ENCODE results near the gene SAMD5. TPM values are rescaled to one million over a fixed set of nuclear protein-coding genes. Genes with fewer than 3 reads are reported as not detected.
"Not testable (repeated sequence)": the region's sequence is repeated elsewhere in the genome, so short reads cannot be mapped to it uniquely, and the experiment has no call there.

SAMD5 gene
- polyA plus RNA-seq, 3 donors from 2014 or later: not detected

GRCh38 chr6:147538821-147539220 is 30.3 kb downstream of the SAMD5 start:
- Mint-ChIP-seq H3K4me1 (no peaks in the 10 kb centered on the region), H3K36me3 (no peaks in the 10 kb centered on the region), H3K9me3 (peaks cover 2 to 13% (median 4%) of the 10 kb centered on the region in 6 donors), H3K27me3 (ENCODE audit: low read depth in 3 of 3) (peaks cover 1 to 4% (median 2%) of the 10 kb centered on the region in 3 donors), H3K27ac (no peak overlapping the region), H3K4me3 (no peak overlapping the region)
- no peak for DNase-seq

- DNase-seq: no peak
- Mint-ChIP-seq H3K27ac (no peak overlapping the region), H3K9me3 (peaks cover 2 to 13% (median 4%) of the 10 kb centered on the region in 6 donors), H3K4me3 (no peak overlapping the region), H3K4me1 (no peaks in the 10 kb centered on the region), H3K36me3 (no peaks in the 10 kb centered on the region), H3K27me3 (ENCODE audit: low read depth in 3 of 3) (peaks cover 0 to 2% (median 1%) of the 10 kb centered on the region in 3 donors)
Measured at GRCh38 chr6:147540075-147540474, 31.6 kb downstream of the SAMD5 start.

DNA sequence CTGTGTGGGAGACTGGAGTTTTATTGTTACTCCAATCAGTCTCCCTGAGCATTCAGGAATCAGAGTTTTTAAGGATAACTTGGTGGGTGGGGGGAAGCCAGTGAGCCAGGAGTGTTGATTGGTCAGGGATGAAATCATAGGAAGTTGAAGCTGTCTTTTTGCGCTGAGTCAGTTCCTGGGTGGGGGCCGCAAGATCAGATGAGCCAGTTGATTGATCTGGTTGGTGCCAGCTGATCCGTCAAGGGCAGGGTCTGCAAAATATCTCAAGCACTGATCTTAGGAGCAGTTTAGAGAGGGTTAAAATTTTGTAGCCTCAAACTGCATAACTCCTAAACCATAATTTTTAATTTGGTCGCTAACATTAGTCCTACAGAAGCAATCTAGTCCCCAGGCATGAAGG is 33.9 kb downstream of the SAMD5 start:
- H3K27me3 Mint-ChIP-seq (ENCODE audit: low read depth in 3 of 3); H3K27ac Mint-ChIP-seq; DNase-seq; H3K4me1 Mint-ChIP-seq; H3K4me3 Mint-ChIP-seq; H3K36me3 Mint-ChIP-seq: not testable (repeated sequence)
- peaks cover 2 to 13% (median 4%) of the 10 kb centered on the region in 6 donors for H3K9me3 Mint-ChIP-seq

DNA sequence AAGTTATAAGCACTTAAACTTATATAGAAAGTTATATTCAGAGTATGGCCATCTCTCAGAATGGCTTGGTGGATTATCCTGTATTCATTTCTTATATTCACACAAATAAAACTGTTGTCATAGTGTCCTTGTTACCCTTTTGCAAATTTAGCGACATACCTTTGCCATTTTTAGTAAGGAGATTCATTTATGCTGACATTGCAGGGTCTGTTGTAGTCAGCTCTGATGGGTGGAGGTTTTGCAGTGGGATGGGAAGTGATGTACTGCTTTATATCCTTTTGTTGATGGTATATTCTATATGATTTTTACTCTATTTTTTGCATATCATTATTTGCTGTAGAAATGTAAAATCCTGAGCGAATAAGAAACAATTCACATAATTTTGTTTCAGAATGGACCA is 35.9 kb downstream of the SAMD5 start:
- no peaks in the 10 kb centered on the region for H3K36me3 Mint-ChIP-seq
- H3K27ac Mint-ChIP-seq: no peak overlapping the region
- DNase-seq: no peak
- H3K9me3 Mint-ChIP-seq: peaks cover 2 to 13% (median 4%) of the 10 kb centered on the region in 6 donors
- no peak overlapping the region for H3K4me3 Mint-ChIP-seq
- no peaks in the 10 kb centered on the region for H3K4me1 Mint-ChIP-seq
- H3K27me3 Mint-ChIP-seq (ENCODE audit: low read depth in 3 of 3): peaks cover 0 to 2% (median 1%) of the 10 kb centered on the region in 3 donors

DNA sequence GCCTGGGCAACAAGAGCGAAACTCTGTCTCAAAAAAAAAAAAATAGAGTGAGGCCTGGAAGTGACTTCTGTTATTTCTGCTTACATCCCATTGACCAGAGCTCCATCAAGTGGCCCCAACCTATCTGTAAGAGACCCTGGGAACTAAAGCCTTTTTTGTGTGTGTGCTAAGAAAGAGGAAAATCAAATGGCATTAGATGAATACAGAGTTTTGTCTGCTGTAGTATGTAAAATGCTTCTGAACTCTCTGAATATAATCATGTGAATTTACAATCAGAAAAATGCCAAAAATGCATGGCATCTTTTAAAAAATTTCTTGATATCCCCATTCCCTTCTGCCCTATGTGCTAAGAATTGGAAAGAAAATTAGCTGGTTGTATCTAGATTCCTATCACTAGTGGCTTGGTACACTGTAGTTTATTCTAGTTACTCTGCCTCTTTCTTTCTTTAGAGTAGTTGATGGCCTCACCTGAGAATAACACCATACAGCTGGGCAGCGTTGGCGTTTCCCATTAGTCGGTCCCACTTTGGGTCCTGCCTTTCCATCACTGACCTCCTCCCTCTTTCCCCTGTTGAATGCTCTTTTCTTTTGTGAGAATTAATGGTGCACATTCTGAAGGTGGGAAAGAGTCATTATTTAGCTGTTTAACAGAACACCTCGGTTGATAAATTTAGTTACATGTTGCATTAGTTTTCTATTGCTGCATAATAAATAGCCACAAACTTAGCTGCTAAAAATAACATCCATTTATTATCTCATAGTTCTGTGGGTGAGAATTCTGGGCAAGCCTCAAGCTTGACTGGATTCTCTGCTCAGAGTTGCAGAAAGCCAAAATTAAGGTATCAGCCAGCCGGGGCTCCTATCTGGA is 38.2 kb downstream of the SAMD5 start:
- H3K9me3 Mint-ChIP-seq: peaks cover 0 to 10% (median 3%) of the 10 kb centered on the region in 6 donors
- H3K4me3 Mint-ChIP-seq: no peak overlapping the region
- no peaks in the 10 kb centered on the region for H3K36me3 Mint-ChIP-seq
- peaks cover 0 to 4% (median 3%) of the 10 kb centered on the region in 3 donors for H3K27me3 Mint-ChIP-seq (ENCODE audit: low read depth in 3 of 3)
- no peaks in the 10 kb centered on the region for H3K4me1 Mint-ChIP-seq
- no peak overlapping the region for H3K27ac Mint-ChIP-seq
- DNase-seq: no peak

DNA sequence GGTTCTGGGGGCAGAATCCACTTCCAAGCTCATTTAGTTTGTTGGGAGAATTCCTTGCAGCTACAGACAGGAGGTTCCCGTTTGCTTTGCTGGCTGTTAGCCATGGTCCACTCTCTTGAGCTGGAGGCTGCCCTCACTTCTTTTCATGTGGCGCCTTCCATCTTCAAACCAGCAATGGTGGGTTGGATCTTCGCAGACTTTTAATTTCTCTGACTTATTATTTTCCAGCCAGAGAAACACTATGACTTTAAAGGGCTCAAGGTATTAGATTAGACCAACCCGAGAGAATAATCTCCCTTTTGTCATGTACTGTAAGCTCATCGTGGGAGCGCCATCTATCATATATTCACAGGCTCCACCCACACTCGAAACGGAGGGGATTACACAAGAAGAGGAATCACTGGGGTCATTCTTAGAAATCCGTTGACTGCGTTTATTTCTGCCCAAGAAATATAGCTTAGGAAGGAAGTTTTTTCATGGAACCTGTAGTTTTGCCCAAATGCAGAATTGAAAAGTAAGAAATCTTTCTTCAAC is 38.9 kb downstream of the SAMD5 start:
- no peak for DNase-seq
- peaks cover 0 to 10% (median under 1%) of the 10 kb centered on the region in 6 donors for H3K9me3 Mint-ChIP-seq
- H3K4me1 Mint-ChIP-seq: no peaks in the 10 kb centered on the region
- no peaks in the 10 kb centered on the region for H3K36me3 Mint-ChIP-seq
- H3K27ac Mint-ChIP-seq: no peak overlapping the region
- no peak overlapping the region for H3K4me3 Mint-ChIP-seq
- H3K27me3 Mint-ChIP-seq (ENCODE audit: low read depth in 3 of 3): peaks cover 0 to 4% (median 1%) of the 10 kb centered on the region in 3 donors

GRCh38 chr6:147548921-147549475 is 40.5 kb downstream of the SAMD5 start:
- peaks cover 0 to 10% (median 0%) of the 10 kb centered on the region in 6 donors for H3K9me3 Mint-ChIP-seq
- no peaks in the 10 kb centered on the region for H3K36me3 Mint-ChIP-seq
- H3K27ac Mint-ChIP-seq: no peak overlapping the region
- no peaks in the 10 kb centered on the region for H3K4me1 Mint-ChIP-seq
- DNase-seq: no peak
- H3K27me3 Mint-ChIP-seq (ENCODE audit: low read depth in 3 of 3): peaks cover 0 to 4% (median 1%) of the 10 kb centered on the region in 3 donors
- H3K4me3 Mint-ChIP-seq: no peak overlapping the region

DNA sequence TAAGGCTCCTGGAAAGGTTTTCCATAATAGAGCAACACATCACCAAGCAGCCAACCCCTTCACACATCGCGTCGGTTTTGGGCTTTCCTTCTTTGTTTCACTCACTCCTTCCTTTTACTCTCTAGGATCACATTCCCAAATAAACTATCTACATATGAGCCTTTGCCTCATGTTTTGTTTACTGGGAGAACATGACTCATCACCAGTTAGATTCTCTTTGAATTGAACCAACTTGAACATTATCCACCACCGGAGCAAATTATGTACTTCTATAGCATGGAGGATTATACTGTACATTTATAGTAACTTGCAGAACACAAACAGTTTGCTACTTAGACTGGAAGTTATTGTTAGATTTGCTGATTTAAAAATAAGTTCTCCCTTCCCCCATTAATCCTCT is 41.0 kb downstream of the SAMD5 start:
- Mint-ChIP-seq H3K9me3 (peaks cover 0 to 10% (median 0%) of the 10 kb centered on the region in 6 donors), H3K27ac (no peak overlapping the region), H3K4me1 (no peaks in the 10 kb centered on the region), H3K27me3 (ENCODE audit: low read depth in 3 of 3) (peaks cover 0 to 4% (median 1%) of the 10 kb centered on the region in 3 donors), H3K36me3 (no peaks in the 10 kb centered on the region), H3K4me3 (no peak overlapping the region)
- DNase-seq: no peak

- Mint-ChIP-seq H3K4me1 (no peaks in the 10 kb centered on the region), H3K4me3 (no peak overlapping the region), H3K27me3 (ENCODE audit: low read depth in 3 of 3) (peaks cover 0 to 4% (median 1%) of the 10 kb centered on the region in 3 donors), H3K9me3 (peaks cover 0 to 10% (median 0%) of the 10 kb centered on the region in 6 donors), H3K36me3 (no peaks in the 10 kb centered on the region), H3K27ac (no peak overlapping the region)
- DNase-seq: no peak
Measured at GRCh38 chr6:147551976-147552375, 43.5 kb downstream of the SAMD5 start.

DNA sequence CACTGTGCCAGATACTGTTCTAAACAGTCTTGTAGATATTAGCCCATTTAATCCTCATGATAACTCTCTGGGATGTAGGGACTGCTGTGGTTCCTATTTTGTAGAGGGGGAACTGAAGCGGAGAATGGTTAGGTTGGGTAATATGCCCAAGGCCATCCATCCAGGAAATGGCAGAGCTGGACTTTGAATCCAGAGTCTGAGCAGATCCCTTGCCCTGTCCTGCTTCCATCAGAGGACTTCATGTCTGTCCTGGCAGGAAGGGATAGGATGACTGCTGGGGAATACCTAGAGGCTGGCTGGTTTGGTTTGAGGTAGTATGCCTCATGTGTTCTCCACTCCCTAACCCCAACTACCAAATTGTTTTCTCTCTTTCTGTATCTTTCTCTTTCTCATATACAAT is 44.6 kb downstream of the SAMD5 start:
- no peak overlapping the region for H3K27ac Mint-ChIP-seq
- H3K27me3 Mint-ChIP-seq (ENCODE audit: low read depth in 3 of 3): peaks cover 1 to 4% (median 1%) of the 10 kb centered on the region in 3 donors
- H3K36me3 Mint-ChIP-seq: no peaks in the 10 kb centered on the region
- H3K4me1 Mint-ChIP-seq: no peaks in the 10 kb centered on the region
- peaks cover 0 to 13% (median 0%) of the 10 kb centered on the region in 6 donors for H3K9me3 Mint-ChIP-seq
- no peak overlapping the region for H3K4me3 Mint-ChIP-seq
- no peak for DNase-seq

DNA sequence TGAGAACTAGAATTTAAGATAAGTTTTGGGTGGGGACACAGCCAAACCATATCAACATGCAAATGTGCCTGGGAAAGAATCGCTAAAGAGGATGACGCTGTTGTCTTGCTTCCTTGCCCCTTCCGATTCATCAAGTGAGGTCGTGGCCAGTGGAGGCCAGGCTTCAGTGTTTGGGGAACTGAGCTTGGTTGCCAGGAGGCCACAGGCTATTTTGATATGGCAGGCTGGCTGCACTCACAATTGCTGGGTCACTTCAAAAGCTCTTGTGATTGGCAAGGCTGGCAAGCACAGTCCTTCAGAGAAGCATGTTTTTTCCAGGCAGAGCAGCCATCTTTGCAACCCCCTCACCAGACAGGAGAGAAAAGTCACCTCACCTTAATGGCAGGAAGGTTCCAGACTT is 45.8 kb downstream of the SAMD5 start:
- Mint-ChIP-seq H3K27me3 (ENCODE audit: low read depth in 3 of 3) (peaks cover 1 to 5% (median 3%) of the 10 kb centered on the region in 3 donors), H3K27ac (no peak overlapping the region), H3K4me3 (no peak overlapping the region), H3K36me3 (no peaks in the 10 kb centered on the region), H3K4me1 (no peaks in the 10 kb centered on the region), H3K9me3 (peaks cover 0 to 14% (median 0%) of the 10 kb centered on the region in 6 donors)
- DNase-seq: no peak

- H3K36me3 Mint-ChIP-seq: no peaks in the 10 kb centered on the region
- no peak overlapping the region for H3K27ac Mint-ChIP-seq
Measured at GRCh38 chr6:147559006-147559405, 50.5 kb downstream of the SAMD5 start.

DNA sequence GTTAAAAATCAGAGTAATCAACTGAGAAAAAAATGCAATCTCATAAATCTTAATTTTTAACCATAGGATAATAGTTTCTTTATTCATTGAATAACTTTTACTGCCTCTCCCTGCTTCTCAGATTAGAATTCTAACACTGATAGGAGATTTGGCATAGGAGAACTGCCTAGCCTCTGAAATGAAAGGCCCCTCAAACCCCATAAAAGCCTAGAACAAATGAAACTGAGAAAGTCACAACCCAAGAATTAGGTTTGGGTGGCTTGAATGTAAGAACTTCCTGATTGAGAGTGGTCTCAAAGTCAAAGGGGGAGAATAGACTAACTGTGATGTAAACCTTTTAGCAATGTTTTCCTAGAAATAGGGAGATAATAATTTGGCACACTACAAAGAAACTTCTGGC is 52.2 kb downstream of the SAMD5 start:
- no peak overlapping the region for H3K4me3 Mint-ChIP-seq
- no peaks in the 10 kb centered on the region for H3K36me3 Mint-ChIP-seq
- H3K27me3 Mint-ChIP-seq (ENCODE audit: low read depth in 3 of 3): peaks cover 2 to 5% (median 5%) of the 10 kb centered on the region in 3 donors
- no peak for DNase-seq
- peaks cover 0 to 11% (median 2%) of the 10 kb centered on the region in 6 donors for H3K9me3 Mint-ChIP-seq
- H3K4me1 Mint-ChIP-seq: no peaks in the 10 kb centered on the region
- H3K27ac Mint-ChIP-seq: no peak overlapping the region

More at GRCh38 chr6:147559006-147559405, 50.5 kb downstream of the SAMD5 start:
- Mint-ChIP-seq H3K4me1 (no peaks in the 10 kb centered on the region), H3K9me3 (peaks cover 0 to 7% (median under 1%) of the 10 kb centered on the region in 6 donors), H3K4me3 (no peak overlapping the region), H3K27me3 (ENCODE audit: low read depth in 3 of 3) (peaks cover 1 to 5% (median 2%) of the 10 kb centered on the region in 3 donors)
- no peak for DNase-seq

GRCh38 chr6:147561726-147562125 is 53.2 kb downstream of the SAMD5 start:
- Mint-ChIP-seq H3K27ac (no peak overlapping the region), H3K36me3 (no peaks in the 10 kb centered on the region), H3K9me3 (peaks cover 0 to 11% (median 2%) of the 10 kb centered on the region in 6 donors), H3K4me1 (no peaks in the 10 kb centered on the region), H3K27me3 (ENCODE audit: low read depth in 3 of 3) (peaks cover 2 to 5% (median 5%) of the 10 kb centered on the region in 3 donors), H3K4me3 (no peak overlapping the region)
- DNase-seq: no peak
